Small intestine (tissue), 4 donors: ENCODE results near the gene ZKSCAN8. TPM values are rescaled to one million over a fixed set of nuclear protein-coding genes. Genes with fewer than 3 reads are reported as not detected.

Experiments
- polyA plus RNA-seq, 4 donors: library from polyadenylated mRNA; stranded (reverse) in 3 of 4; unstranded in 1 of 4; fragments of 200-250 nt in 3 of 4; fragments of 120-200 nt in 1 of 4; gene quantifications; one replicate each; pipeline versions ENCODE4 v1.2.1 to v1.2.3, GENCODE V29; 2013
- donor health status: healthy with polysubstance abuse.
- donor health status: Bipolar disorder and iron deficiency.
- donor health status: healthy.

ZKSCAN8 gene
- polyA plus RNA-seq, 4 donors = 1.1 to 20.1 (median 2.3) TPM

Other genes starting within 250 kb of the ZKSCAN8 start
- not detected for gene OR2B2, start 229.5 kb upstream of the ZKSCAN8 start, polyA plus RNA-seq
- under 1 TPM in 1 of 4 donors, not detected in 3; 0.12 TPM for gene OR2B6, start 184.6 kb upstream of the ZKSCAN8 start, polyA plus RNA-seq
- 1 to 10 TPM; 2.7 to 4.3 (median 3.6) TPM for gene ZNF165, start 61.3 kb upstream of the ZKSCAN8 start, polyA plus RNA-seq
- gene ZSCAN16, start 17.3 kb upstream of the ZKSCAN8 start, polyA plus RNA-seq = 10 to 100 TPM in 2 of 4 donors, 1 to 10 TPM in 2; 8.6 to 15.4 (median 10.5) TPM
- gene ZSCAN9, start 83.4 kb downstream of the ZKSCAN8 start, polyA plus RNA-seq = 10 to 100 TPM in 1 of 4 donors, 1 to 10 TPM in 3; 5.5 to 15.5 (median 6.8) TPM
- gene ZKSCAN4, start 110.4 kb downstream of the ZKSCAN8 start, polyA plus RNA-seq = 1 to 10 TPM; 2.7 to 7.9 (median 3.8) TPM
- gene NKAPL, start 117.4 kb downstream of the ZKSCAN8 start, polyA plus RNA-seq = 1 to 10 TPM in 1 of 4 donors, under 1 TPM in 3; 0.45 to 1.1 (median 0.86) TPM
- 10 to 100 TPM in 1 of 4 donors, 1 to 10 TPM in 3; 4.7 to 21.1 (median 6.7) TPM for gene ZSCAN26, start 125.3 kb downstream of the ZKSCAN8 start, polyA plus RNA-seq
- 1 to 10 TPM in 3 of 4 donors, under 1 TPM in 1; 0.81 to 3.2 (median 1.2) TPM for gene PGBD1, start 139.7 kb downstream of the ZKSCAN8 start, polyA plus RNA-seq
- 1 to 10 TPM; 1.3 to 5.1 (median 4.0) TPM for gene ZSCAN31, start 194.3 kb downstream of the ZKSCAN8 start, polyA plus RNA-seq
- gene ZKSCAN3, start 208.1 kb downstream of the ZKSCAN8 start, polyA plus RNA-seq = 1 to 10 TPM; 1.1 to 5.3 (median 1.9) TPM